GM23338 (cell line): ENCODE measurements around the gene ELP2.

ENCODE experiments used
- CREB1 ChIP-seq: fragments of 250-450 bp; sonication (Bioruptor Pico); IDR thresholded peaks from 2 replicates; pipeline ENCODE4 v1.5.0; 2020; ENCODE audit warnings: low read depth, mild to moderate bottlenecking, moderate library complexity
- EZH2 ChIP-seq: fragments of 200-600 bp; sonication (generic); IDR thresholded peaks from one replicate; pipeline ENCODE4 v1.8.0; 2017; ENCODE audit warnings: antibody characterized with exemption, mild to moderate bottlenecking, low read depth; ENCODE audit not compliant: unreplicated experiment
- EZH2phosphoT487 ChIP-seq: fragments of 200-600 bp; sonication (generic); IDR thresholded peaks from one replicate; pipeline ENCODE4 v1.8.1; 2018; ENCODE audit warnings: antibody characterized with exemption; ENCODE audit not compliant: unreplicated experiment
- JUNB ChIP-seq: IDR thresholded peaks from one replicate; pipeline ENCODE4 v1.6.1; 2016; ENCODE audit warnings: antibody characterized with exemption; ENCODE audit not compliant: unreplicated experiment
- NANOG ChIP-seq: IDR thresholded peaks from 2 replicates; pipeline ENCODE4 v1.6.1; 2016; ENCODE audit warnings: antibody characterized with exemption, borderline replicate concordance
- POLR2AphosphoS5 ChIP-seq: IDR thresholded peaks from 2 replicates; pipeline ENCODE4 v1.6.1; 2016; ENCODE audit warnings: antibody characterized with exemption, low read depth
- ZNF114 ChIP-seq: fragments of 250-450 bp; sonication (Bioruptor Pico); IDR thresholded peaks from 2 replicates; pipeline ENCODE4 v1.5.0; 2020; ENCODE audit warnings: mild to moderate bottlenecking, moderate library complexity
- TF ChIP-seq, protein P1 (sequence below), 2 experiments: fragments of 200-600 bp in 1 of 2; sonication (generic) in 1 of 2; conservative IDR thresholded peaks; 2 replicates each; pipeline versions ENCODE4 v1.5.1 to v1.6.1; 2016 to 2017; ENCODE audit warnings: antibody characterized with exemption in 2 of 2, low read depth in 2 of 2, mild to moderate bottlenecking in 2 of 2, moderate library complexity in 1 of 2
- TF ChIP-seq, protein P2 (sequence below): IDR thresholded peaks from one replicate; pipeline ENCODE4 v1.6.1; 2018; ENCODE audit warnings: antibody characterized with exemption; ENCODE audit not compliant: unreplicated experiment
- TF ChIP-seq, protein P3 (sequence below): IDR thresholded peaks from 2 replicates; pipeline ENCODE4 v1.6.1; 2016; ENCODE audit warnings: antibody characterized with exemption

DNA sequence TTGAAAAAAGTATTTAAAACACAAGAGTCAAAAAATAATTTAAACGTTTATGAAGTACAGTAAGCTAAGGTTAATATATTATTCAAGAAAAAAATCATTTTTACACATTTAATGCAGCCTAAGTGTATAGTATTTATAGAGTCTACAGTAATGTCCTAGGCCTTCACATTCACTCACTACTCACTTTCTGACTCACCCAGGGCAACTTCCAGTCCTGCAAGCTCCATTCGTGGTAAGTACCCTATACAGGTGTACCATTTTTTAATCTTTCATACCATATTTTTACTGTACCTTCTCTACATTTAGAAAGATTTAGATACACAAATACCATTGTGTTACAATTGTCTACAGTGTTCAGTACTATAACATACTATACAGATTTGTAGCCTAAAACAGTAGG is 41.4 kb upstream of the ELP2 start:
- TF ChIP-seq POLR2AphosphoS5: no peak
- TF ChIP-seq EZH2: no peak
- no peak for TF ChIP-seq EZH2phosphoT487
- TF ChIP-seq, protein P1, sequence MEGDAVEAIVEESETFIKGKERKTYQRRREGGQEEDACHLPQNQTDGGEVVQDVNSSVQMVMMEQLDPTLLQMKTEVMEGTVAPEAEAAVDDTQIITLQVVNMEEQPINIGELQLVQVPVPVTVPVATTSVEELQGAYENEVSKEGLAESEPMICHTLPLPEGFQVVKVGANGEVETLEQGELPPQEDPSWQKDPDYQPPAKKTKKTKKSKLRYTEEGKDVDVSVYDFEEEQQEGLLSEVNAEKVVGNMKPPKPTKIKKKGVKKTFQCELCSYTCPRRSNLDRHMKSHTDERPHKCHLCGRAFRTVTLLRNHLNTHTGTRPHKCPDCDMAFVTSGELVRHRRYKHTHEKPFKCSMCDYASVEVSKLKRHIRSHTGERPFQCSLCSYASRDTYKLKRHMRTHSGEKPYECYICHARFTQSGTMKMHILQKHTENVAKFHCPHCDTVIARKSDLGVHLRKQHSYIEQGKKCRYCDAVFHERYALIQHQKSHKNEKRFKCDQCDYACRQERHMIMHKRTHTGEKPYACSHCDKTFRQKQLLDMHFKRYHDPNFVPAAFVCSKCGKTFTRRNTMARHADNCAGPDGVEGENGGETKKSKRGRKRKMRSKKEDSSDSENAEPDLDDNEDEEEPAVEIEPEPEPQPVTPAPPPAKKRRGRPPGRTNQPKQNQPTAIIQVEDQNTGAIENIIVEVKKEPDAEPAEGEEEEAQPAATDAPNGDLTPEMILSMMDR (conservative IDR thresholded peaks at IDR 0.05; ENCODE audit: low read depth in 2 of 2): no peak
- no peak for TF ChIP-seq CREB1 (CRISPR knock-in tag)
- no peak for TF ChIP-seq JUNB
- TF ChIP-seq, protein P2, sequence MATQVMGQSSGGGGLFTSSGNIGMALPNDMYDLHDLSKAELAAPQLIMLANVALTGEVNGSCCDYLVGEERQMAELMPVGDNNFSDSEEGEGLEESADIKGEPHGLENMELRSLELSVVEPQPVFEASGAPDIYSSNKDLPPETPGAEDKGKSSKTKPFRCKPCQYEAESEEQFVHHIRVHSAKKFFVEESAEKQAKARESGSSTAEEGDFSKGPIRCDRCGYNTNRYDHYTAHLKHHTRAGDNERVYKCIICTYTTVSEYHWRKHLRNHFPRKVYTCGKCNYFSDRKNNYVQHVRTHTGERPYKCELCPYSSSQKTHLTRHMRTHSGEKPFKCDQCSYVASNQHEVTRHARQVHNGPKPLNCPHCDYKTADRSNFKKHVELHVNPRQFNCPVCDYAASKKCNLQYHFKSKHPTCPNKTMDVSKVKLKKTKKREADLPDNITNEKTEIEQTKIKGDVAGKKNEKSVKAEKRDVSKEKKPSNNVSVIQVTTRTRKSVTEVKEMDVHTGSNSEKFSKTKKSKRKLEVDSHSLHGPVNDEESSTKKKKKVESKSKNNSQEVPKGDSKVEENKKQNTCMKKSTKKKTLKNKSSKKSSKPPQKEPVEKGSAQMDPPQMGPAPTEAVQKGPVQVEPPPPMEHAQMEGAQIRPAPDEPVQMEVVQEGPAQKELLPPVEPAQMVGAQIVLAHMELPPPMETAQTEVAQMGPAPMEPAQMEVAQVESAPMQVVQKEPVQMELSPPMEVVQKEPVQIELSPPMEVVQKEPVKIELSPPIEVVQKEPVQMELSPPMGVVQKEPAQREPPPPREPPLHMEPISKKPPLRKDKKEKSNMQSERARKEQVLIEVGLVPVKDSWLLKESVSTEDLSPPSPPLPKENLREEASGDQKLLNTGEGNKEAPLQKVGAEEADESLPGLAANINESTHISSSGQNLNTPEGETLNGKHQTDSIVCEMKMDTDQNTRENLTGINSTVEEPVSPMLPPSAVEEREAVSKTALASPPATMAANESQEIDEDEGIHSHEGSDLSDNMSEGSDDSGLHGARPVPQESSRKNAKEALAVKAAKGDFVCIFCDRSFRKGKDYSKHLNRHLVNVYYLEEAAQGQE: no peak
- no peak for TF ChIP-seq NANOG
- TF ChIP-seq ZNF114 (CRISPR knock-in tag): no peak
- TF ChIP-seq, protein P3, sequence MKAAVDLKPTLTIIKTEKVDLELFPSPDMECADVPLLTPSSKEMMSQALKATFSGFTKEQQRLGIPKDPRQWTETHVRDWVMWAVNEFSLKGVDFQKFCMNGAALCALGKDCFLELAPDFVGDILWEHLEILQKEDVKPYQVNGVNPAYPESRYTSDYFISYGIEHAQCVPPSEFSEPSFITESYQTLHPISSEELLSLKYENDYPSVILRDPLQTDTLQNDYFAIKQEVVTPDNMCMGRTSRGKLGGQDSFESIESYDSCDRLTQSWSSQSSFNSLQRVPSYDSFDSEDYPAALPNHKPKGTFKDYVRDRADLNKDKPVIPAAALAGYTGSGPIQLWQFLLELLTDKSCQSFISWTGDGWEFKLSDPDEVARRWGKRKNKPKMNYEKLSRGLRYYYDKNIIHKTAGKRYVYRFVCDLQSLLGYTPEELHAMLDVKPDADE: no peak
